GM12873 (cell line): ENCODE results near the gene SMG6.

Experiments
- TF ChIP-seq, protein P1 (sequence below): IDR thresholded peaks from 2 replicates; pipeline ENCODE4 v1.5.1; 2012; ENCODE audit warnings: low read depth, mild to moderate bottlenecking, moderate library complexity, low read length, control low read depth; ENCODE audit not compliant: insufficient read depth; ENCODE audit errors: missing control alignments

The SMG6 gene

DNA sequence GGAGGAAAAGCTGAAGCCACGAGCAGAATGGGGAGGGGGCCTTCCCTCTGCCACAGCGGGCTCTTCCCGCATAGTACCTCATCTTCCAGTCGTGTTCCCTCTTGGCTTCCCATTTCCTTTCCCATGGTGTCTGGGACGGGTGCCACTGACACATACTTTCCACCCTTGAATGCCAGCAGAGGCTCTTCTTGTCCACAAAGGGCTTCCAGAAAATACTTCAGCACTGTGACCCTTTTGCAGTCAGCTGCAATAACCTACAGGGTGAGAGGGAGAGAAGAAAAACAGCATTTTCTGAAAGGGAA is 218.0 kb downstream of the SMG6 start:
- TF ChIP-seq, protein P1, sequence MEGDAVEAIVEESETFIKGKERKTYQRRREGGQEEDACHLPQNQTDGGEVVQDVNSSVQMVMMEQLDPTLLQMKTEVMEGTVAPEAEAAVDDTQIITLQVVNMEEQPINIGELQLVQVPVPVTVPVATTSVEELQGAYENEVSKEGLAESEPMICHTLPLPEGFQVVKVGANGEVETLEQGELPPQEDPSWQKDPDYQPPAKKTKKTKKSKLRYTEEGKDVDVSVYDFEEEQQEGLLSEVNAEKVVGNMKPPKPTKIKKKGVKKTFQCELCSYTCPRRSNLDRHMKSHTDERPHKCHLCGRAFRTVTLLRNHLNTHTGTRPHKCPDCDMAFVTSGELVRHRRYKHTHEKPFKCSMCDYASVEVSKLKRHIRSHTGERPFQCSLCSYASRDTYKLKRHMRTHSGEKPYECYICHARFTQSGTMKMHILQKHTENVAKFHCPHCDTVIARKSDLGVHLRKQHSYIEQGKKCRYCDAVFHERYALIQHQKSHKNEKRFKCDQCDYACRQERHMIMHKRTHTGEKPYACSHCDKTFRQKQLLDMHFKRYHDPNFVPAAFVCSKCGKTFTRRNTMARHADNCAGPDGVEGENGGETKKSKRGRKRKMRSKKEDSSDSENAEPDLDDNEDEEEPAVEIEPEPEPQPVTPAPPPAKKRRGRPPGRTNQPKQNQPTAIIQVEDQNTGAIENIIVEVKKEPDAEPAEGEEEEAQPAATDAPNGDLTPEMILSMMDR: no peak

GRCh38 chr17:2084766-2085647 is 218.6 kb downstream of the SMG6 start:
- TF ChIP-seq, protein P1: no peak

GRCh38 chr17:2084036-2084765 is 219.4 kb downstream of the SMG6 start:
- TF ChIP-seq, protein P1: no peak

DNA sequence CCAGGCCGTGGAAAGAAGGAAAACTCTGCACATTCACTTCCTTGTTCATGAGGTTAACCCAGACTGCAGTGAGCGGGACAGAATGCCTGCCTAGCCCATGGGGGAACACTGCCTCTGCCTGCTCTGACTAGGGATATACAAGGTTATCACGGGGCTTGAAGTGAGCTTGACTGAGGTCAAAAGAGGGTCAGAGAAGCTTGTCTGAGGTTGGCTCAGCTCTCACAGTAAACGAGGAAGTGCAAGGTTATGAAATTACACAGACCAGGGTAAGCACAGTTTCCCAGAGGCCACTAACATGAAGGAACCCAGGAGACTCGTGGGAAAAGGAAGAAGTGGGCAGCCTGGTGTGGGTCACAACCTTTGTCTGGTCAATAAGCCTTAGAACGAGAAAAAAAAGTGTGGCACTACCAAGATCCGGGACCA is 220.0 kb downstream of the SMG6 start:
- TF ChIP-seq, protein P1: no peak

- TF ChIP-seq, protein P1: no peak
Observed at GRCh38 chr17:2082003-2082781, 221.4 kb downstream of the SMG6 start.

- TF ChIP-seq, protein P1: no peak
Observed at GRCh38 chr17:2081564-2081963, 222.0 kb downstream of the SMG6 start.

DNA sequence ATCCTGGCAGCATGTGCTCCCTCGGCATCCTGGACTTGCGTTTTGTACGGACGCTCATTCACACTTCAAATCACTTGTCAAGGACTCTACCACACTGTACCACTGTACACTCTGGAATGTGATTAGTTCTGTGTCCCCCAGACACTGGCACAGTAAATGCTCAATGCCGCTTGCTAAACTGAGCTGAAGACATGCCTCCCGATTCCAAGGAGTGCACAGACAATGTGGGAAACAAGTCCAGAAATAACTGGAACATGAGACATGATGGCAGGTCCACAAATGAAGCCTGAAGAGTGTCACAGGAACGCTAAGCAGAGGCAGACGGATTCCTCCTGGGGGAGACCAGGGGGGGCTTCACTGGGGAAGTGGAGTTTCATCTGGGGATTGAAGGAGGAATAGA is 226.5 kb downstream of the SMG6 start:
- TF ChIP-seq, protein P1: no peak
